Measurements from ENCODE around the gene PKDREJ. TPM values are rescaled to one million over a fixed set of nuclear protein-coding genes. Genes with fewer than 3 reads are reported as not detected.

The PKDREJ gene
- total RNA-seq, 1 experiment from 2014 or later, result not detected

- Histone ChIP-seq H3K4me3 (replicated peaks in 1 of 2; ENCODE audit: low read depth in 1 of 2, low read length in 2 of 2) (no peak overlapping the region), H3K79me2 (ENCODE audit: insufficient read depth, low read length) (peaks cover 18% of the 10 kb centered on the region), H3K4me1 (ENCODE audit: control insufficient read depth in 1 of 2, insufficient read depth in 2 of 2, low read length in 2 of 2) (peaks cover 3 to 16% of the 10 kb centered on the region in 2 experiments; a peak in 3 of 4 replicates), H3K9ac (ENCODE audit: low read length) (no peak overlapping the region), H3K9me3 (ENCODE audit: control insufficient read depth in 1 of 2, insufficient read depth in 1 of 2, low read depth in 1 of 2, low read length in 2 of 2) (no peaks in the 10 kb centered on the region), H4K20me1 (ENCODE audit: insufficient read depth) (no peaks in the 10 kb centered on the region), H3K4me2 (ENCODE audit: low read length) (no peak overlapping the region), H2AFZ (ENCODE audit: low read depth, low read length, poor library complexity, severe bottlenecking) (no peak overlapping the region), H3K36me3 (ENCODE audit: control insufficient read depth in 1 of 2, insufficient read depth in 2 of 2, low read length in 2 of 2) (0 out of 4 replicates have a peak, but pooled peaks cover 0 to 2% of the 10 kb centered on the region in 2 experiments), H3K27me3 (ENCODE audit: insufficient read depth, low read length) (no peaks in the 10 kb centered on the region), H3K27ac (ENCODE audit: low read depth, low read length) (no peak overlapping the region), H3K9me2 (ENCODE audit: insufficient read depth) (no peaks in the 10 kb centered on the region)
- ATAC-seq, result no peak
- RAD21 ChIA-PET (ENCODE audit: low non-redundant PET in 1 of 2, low total read pairs in 2 of 2, uncharacterized antibody in 2 of 2, unreplicated experiment in 2 of 2), result no interaction called here
- POLR2A ChIA-PET, result no interaction called here
- TF ChIP-seq SIN3A (IDR thresholded peaks at IDR 0.05; ENCODE audit: low read depth) (no peak), TCF7L2 (IDR thresholded peaks at IDR 0.05; ENCODE audit: borderline replicate concordance, extremely low read depth, insufficient read depth, insufficient read length) (no peak), MAX (IDR thresholded peaks at IDR 0.05) (no peak), ELF1 (IDR thresholded peaks at IDR 0.05; ENCODE audit: borderline replicate concordance, low read depth) (no peak), EZH2phosphoT487 (IDR thresholded peaks at IDR 0.05; ENCODE audit: borderline replicate concordance) (no peak), CEBPB (IDR thresholded peaks at IDR 0.05; ENCODE audit: low read depth) (no peak), ZFX (IDR thresholded peaks at IDR 0.05) (no peak), YY1 (IDR thresholded peaks at IDR 0.05; ENCODE audit: extremely low read depth, insufficient replicate concordance, low read depth, low read length) (no peak), SP1 (IDR thresholded peaks at IDR 0.05; ENCODE audit: low read depth) (no peak)
- BruUV-seq (replicated peaks), result no TSS peak
- intact Hi-C loops (cut with micrococcal nuclease), result loop anchor here (10.0 kb wide), 1 partner anchor 91 kb away; the partner anchor contains the start of gene PPARA
- no peak for DNase-seq (ENCODE audit: low read depth, low spot score)
- CTCF ChIA-PET, result no interaction called here
Measured at GRCh38 chr22:46246178-46246577, 17.0 kb downstream of the PKDREJ start.

GRCh38 chr22:46245511-46245910 lies 17.6 kb downstream of the PKDREJ start:
- Histone ChIP-seq H3K9me3 (ENCODE audit: control insufficient read depth in 1 of 2, insufficient read depth in 1 of 2, low read depth in 1 of 2, low read length in 2 of 2) (no peaks in the 10 kb centered on the region), H3K9ac (ENCODE audit: low read length) (no peak overlapping the region), H3K27ac (ENCODE audit: low read depth, low read length) (no peak overlapping the region), H3K9me2 (ENCODE audit: insufficient read depth) (no peaks in the 10 kb centered on the region), H3K4me1 (ENCODE audit: control insufficient read depth in 1 of 2, insufficient read depth in 2 of 2, low read length in 2 of 2) (peaks cover 0 to 9% of the 10 kb centered on the region in 2 experiments; a peak in 3 of 4 replicates), H4K20me1 (ENCODE audit: insufficient read depth) (no peaks in the 10 kb centered on the region), H3K4me3 (replicated peaks in 1 of 2; ENCODE audit: low read depth in 1 of 2, low read length in 2 of 2) (no peak overlapping the region), H3K36me3 (ENCODE audit: control insufficient read depth in 1 of 2, insufficient read depth in 2 of 2, low read length in 2 of 2) (0 out of 4 replicates have a peak, but pooled peaks cover 0 to 2% of the 10 kb centered on the region in 2 experiments), H3K27me3 (ENCODE audit: insufficient read depth, low read length) (no peaks in the 10 kb centered on the region), H2AFZ (ENCODE audit: low read depth, low read length, poor library complexity, severe bottlenecking) (no peak overlapping the region), H3K4me2 (ENCODE audit: low read length) (no peak overlapping the region), H3K79me2 (ENCODE audit: insufficient read depth, low read length) (peaks cover 11% of the 10 kb centered on the region)
- intact Hi-C loops (cut with micrococcal nuclease), result loop anchor here (10.0 kb wide), 1 partner anchor 91 kb away; the partner anchor contains the start of gene PPARA
- BruUV-seq (replicated peaks), result no TSS peak
- DNase-seq (ENCODE audit: low read depth, low spot score) (no peak), ATAC-seq (no peak)
- ChIA-PET CTCF (no interaction called here), RAD21 (ENCODE audit: low non-redundant PET in 1 of 2, low total read pairs in 2 of 2, uncharacterized antibody in 2 of 2, unreplicated experiment in 2 of 2) (no interaction called here), POLR2A (no interaction called here)
- no peak for TF ChIP-seq CBX3 (IDR thresholded peaks at IDR 0.05; ENCODE audit: low read depth)
- TF ChIP-seq MAX (IDR thresholded peaks at IDR 0.05), result no peak
- no peak for TF ChIP-seq ELF1 (IDR thresholded peaks at IDR 0.05; ENCODE audit: borderline replicate concordance, low read depth)
- no peak for TF ChIP-seq REST (IDR thresholded peaks at IDR 0.05; ENCODE audit: low read depth)
- no peak for TF ChIP-seq SRF (IDR thresholded peaks at IDR 0.05; ENCODE audit: low read depth)
- no peak for TF ChIP-seq EGR1 (IDR thresholded peaks at IDR 0.05; ENCODE audit: low read depth)
- no peak for TF ChIP-seq EZH2 (IDR thresholded peaks at IDR 0.05)
- no peak for TF ChIP-seq POLR2A (IDR thresholded peaks at IDR 0.05; ENCODE audit: borderline replicate concordance, extremely low read depth, insufficient read depth, insufficient read length)
- no peak for TF ChIP-seq JUND (IDR thresholded peaks at IDR 0.05)
- no peak for TF ChIP-seq FOSL1 (IDR thresholded peaks at IDR 0.05; ENCODE audit: low read depth)
